ENCODE measurements around the gene VKORC1L1.
"Not testable (repeated sequence)": the region's sequence is repeated elsewhere in the genome, so short reads cannot be mapped to it uniquely, and the experiment has no call there.

DNA sequence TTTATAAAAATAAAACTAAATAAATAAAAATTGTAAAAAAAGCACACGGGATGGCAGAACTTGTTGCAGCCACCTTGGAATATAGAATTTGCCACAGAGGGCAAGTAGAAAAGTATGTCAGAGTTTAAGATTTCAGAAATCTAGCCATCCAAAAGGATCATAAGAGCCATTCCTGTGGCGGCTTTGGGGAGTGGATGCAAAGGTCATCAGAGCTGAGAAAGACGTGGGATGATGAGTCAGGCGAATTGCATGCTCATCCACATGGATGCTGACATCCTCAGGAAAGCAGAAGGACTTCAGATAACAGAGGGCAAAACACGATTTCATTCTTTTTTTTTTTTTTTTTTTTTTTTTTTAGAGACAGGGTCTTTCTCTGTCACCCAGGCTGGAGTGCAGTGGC is 3.6 kb upstream of the VKORC1L1 start:
- not testable (repeated sequence) for TF ChIP-seq CTCF (conservative IDR thresholded peaks at IDR 0.05; ENCODE audit: low read depth, low read length); EZH2 (IDR thresholded peaks at IDR 0.05; ENCODE audit: borderline replicate concordance, low read depth, low read length, poor library complexity, severe bottlenecking)
